Skeletal muscle cell (primary cell): ENCODE data around the gene SWI5.
"Not testable (repeated sequence)": the region's sequence is repeated elsewhere in the genome, so short reads cannot be mapped to it uniquely, and the experiment has no call there.

Experiments
- DNase-seq: peaks from one replicate; pipeline ENCODE4 v3.0.0-alpha.2; 2010; ENCODE audit warnings: low read depth
- H3K4me3 ChIP-seq: 2 replicates; pipeline ENCODE4 v1.5.1; 2011; ENCODE audit warnings: low read depth, mild to moderate bottlenecking, control low read depth, low read length, moderate library complexity

The SWI5 gene

DNA sequence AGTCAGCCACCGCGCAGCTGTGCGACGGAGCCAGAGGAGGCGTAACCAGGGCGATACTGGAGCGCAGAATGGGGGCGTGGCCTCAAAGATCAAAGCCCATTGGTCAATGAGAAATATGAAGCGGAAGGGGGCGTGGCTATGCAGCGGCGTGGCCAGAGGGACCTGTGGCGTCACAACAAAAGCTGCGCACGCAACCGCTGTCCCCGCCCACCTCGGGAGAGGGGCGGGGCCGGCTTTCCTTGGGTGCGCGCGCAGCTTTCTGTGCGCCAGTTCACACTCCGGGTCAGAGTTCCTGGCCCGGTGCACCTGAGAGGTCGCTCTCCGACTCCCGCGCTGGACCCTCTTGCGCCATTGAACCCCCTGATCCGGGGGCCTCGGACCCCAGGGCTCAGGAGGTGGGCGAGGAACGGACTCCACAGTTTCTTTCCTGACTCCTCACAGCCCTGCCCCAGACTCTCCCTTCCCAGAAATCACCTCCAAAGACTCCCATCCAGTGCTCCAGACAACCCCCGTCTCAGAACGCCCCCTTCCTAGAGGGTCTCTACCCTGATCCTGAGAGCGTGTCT lies at the start of gene SWI5:
TSS of gene SWI5 (plus strand) at position 269 of the 566 bp plus-strand sequence.
- peak; percentile 96 for DNase-seq
- peak within 1 kb of the TSS; percentile 99 for H3K4me3 ChIP-seq

DNA sequence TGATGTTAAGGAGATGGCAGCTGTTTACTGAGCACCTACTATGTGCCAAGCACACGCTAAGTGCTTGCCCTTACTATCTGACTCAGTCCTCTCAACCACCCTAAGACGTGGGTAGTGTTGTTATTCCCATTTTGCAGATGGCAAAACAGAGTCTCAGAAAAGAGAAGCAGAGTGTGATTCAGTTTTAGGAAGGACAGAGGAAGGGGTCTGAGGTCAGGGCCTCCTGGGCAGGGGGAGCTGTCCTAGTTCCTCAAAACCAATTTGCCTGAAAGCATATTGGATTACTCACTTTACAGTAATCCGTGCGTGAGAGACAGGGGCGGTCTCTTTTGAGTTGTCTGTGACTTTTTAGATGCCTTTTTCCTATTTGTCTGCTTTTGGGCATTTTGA lies 49.7 kb upstream of the SWI5 start:
- no peak for DNase-seq
- no peak overlapping the region for H3K4me3 ChIP-seq

DNA sequence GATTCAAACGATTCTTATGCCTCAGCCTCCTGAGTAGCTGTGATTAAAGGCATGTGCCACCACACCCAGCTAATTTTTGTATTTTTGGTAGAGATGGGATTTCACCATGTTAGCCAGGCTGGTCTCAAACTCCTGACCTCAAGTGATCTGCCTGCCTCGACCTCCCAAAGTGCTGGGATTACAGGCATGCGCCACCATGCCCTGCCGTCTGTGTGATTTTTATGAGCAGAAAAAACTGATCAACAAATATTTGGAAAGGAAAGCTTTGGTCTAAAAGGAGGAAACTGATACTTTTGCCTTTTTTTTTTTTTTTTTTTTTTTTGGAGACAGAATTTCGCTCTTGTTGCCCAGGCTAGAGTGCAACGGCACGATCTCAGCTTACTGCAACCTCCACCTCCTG lies 45.2 kb upstream of the SWI5 start:
- not testable (repeated sequence) for DNase-seq, H3K4me3 ChIP-seq

DNA sequence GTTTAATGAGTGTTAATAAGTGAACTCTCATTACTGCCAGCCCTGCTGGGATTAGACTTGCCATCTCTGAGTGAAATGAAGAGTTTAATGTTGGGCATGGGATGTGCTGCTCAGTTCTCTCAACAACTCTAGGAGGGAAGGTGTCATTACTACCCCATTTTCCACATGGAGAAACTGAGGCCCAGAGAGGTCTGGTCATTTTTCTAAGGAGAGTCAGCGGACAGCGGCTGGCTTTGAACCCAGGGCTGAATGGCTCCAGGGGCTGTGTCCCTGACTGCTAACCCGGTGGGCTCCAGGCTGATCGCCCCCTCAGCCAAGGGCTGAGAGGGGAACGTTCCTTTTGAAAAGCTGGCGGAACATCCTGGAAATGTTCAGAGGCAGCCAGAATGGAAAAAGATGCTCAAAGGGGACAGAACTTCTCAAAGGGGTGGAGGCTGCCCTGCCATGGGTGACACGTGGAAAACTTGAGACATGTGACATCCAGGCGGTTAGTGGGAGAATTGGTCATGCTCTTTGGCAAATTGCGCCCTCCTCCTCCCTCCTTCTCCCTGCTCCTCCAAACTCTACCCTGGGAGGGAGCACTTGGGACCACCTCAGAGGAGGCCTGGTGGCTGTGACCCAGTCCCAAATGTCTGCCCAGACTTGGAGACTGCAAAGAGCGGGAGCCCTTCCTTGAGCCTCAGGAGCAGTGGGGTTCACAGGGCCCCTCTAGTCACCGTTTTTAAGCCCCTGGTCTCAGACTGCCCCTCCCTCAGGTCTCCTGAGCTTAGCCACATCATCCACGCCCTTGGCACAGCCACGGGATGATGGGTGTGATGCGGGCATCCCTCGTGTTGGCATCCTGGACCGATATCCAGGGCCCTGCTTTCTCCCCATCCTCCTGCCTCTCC lies 44.2 kb upstream of the SWI5 start:
- H3K4me3 ChIP-seq = no peak overlapping the region
- no peak for DNase-seq

DNA sequence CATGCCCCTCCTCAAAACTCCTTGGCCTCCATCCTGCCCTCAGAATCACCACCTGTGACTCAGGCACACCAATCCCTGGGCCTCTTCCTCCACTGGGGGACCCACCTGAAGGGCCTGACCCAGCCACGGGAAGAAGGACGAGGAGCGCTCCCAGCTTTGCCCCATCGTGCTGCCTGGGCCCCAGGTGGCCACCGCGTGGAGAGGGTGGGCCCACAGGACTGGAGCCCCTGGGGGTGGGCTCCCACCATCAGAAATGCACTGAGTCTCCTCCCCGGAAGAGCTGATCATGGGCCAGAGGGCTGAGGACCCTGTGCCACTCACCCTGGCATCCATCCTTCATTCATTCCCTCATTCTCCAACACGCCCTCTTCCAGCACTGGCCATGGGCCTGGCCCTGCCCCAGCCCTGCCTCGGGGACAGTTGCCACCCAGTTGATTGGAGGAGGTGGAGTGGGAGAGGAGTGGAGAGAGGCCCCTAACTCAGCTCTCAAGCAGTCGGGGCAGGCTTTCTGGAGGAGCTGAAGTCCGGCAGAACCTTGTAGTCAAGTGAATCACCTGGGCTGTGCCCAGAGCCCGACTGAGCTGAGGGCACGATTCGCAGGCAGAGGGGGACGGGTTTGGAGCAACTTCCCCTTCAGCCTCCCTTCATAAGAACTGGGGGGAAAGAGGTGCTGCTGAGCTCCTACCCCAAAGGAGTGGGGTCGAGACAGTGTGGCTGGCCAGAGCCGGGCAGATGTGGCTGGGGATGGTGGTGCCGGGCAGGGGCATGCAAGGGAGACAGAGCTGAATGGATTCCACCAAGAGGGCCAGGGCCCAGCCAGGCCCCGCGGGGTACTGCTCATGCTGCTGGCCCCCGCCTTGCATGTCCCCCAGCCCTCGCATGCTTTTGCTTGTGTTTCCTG lies 43.3 kb upstream of the SWI5 start:
- DNase-seq = no peak
- H3K4me3 ChIP-seq = no peak overlapping the region

DNA sequence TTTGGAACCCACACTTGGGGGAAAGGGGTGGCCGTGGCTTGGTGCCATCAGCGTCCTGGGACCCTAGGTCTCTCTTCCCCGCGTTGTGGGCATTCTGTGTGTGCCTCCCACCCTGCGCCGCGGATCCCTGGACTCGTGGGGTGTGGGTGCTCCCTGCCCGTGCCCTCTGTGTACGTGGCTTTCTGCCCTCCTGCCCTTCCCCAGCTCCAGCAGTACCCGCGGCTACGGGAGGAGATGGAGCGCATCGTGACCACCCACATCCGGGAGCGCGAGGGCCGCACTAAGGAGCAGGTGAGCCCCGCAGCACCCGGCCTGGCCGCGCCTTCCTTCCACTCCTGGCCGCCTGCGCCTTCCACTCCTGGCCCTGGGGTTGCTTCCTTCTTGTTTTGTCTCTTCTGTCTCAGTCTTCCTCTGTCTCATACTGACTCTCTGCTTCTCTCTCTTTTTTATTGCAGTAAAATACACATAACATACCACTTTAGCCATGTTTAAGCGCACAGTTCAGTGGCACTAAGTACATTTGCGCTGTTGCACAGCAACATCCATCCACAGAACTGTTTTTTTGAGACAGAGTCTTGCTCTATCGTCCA lies 42.2 kb upstream of the SWI5 start:
- no peak for DNase-seq
- no peak overlapping the region for H3K4me3 ChIP-seq

DNA sequence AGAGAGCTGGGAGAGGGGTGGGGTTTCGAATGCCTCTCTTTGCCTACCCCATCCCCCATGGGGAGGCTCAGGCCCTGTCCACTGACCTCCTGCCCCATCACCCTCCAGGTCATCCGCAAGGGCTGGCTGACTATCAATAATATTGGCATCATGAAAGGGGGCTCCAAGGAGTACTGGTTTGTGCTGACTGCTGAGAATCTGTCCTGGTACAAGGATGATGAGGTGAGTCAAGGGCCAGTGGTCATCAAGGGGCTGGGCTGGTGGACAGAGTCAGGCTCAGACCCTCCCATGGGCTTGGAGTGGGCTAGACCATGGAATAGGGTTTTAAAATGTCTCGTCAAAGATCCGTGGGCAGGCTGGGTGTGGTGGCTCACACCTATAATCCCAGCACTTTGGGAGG lies 34.0 kb upstream of the SWI5 start:
- H3K4me3 ChIP-seq = no peak overlapping the region
- no peak for DNase-seq

DNA sequence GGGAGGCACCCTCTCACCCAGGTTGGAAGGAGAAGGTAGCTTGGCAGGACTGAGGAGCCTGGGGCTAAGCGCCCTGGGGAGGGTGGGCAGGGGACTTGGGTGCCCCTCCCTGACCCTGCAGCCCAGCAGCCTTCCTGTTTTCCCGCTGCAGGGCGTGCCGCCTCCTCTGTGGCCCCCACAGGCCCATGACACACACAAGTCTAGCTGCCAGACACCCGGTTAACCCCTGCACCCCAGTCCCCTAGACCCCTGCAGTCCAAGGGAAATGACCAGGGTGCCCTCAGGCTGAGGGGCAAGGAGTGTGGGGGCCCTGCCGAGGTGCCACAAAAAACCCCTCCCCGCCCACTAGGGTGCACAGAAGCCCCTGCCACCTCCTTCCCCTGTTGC lies 33.3 kb upstream of the SWI5 start:
- no peak overlapping the region for H3K4me3 ChIP-seq
- DNase-seq = no peak

DNA sequence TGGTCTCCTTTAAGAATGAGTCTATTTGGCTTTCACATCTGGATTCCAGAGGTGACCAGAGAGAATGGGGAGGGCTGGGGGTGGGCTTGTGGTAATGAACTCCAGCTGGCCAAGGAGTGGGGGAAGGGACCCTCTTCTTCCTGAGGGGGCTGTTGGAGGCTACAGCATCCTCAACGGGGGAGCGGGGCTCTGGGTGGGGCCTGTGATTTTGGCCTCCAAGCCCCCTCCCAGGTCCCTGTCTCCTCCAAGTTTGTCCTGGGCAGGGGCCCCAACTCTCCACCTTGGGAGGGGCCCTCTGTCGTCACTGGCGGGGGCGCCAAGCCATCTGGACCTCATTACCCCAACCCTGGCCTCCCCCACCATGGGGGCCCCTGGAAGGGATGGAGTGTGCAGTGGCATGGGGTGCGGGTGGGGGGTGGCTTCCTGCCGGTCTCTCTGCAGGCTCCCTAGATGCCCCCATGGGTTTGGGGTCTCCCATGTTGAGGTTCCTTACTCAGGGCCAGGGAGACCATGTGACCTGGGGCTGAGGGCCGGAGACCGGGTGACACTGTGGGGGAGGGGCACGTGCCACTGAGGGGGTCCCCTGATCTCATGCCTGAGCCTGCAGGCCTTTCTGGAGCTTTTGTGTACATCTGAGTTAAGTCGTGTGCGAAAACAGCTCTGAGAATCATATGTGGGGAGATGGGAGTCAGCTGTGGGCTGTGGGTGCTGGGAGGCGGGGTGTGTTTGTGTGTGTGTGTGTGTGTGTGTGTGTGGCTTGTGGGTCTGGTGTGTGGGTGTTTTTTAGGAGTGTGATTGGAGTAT lies 32.7 kb upstream of the SWI5 start:
- peak overlapping the region; percentile 3 for H3K4me3 ChIP-seq
- no peak for DNase-seq

DNA sequence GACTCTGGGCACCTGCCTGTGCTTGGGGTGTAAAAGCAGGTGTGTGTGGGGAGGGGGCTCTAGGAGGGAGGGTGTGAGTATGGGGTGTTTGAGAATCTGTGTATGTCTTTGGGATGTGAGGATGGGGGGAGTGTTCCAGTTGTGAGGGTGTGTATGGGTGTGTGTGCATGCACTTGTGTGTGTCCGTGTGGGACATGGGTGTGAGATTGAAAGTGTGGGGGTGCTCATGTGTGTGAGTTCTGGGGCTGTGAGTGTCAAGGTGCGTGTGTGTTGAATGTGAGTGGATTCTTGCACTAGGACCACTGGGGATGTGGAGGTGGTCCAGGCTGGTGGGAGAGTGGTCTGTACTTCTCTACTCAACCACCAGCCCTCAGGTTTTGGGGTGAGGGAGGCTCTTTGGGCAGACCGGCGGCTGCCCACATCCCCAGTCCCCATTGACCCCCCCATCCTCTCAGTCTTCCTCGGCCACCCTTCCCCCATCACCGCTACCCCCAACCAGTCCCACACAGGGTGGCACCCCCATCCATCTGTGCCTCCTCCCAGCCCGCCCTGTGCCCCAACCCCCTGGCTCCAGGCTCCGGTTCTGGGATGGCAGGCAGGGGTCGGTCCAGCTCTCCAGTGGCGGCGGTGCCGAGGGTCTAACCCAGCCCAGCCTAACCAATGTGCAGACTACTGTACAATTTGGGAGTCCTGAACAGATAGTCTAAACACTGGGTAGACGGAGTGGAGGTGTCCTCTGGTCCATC lies 31.8 kb upstream of the SWI5 start:
- H3K4me3 ChIP-seq = peak overlapping the region; percentile 57
- DNase-seq = no peak

DNA sequence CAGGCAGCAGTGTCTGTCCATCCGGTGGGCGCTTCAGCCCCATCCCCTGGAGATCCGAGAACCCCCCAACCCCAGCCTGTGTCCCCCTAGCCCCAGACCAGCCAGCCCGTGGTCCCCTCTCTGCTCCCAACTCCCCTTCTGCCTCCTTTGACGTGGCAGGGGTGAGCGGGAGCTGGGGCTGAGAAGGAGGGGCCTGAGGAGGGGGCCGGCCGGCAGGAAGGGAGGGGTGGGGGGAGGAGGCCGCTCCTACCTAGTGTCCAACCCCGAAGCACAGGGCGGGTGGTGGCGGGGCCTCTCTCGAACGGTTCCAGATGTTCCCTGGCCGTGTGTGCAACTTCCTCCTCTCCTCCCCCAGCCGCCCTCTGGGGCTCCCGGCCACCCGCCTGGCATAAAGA lies 31.2 kb upstream of the SWI5 start:
- peak overlapping the region; percentile 57 for H3K4me3 ChIP-seq
- peak; percentile 85 for DNase-seq

DNA sequence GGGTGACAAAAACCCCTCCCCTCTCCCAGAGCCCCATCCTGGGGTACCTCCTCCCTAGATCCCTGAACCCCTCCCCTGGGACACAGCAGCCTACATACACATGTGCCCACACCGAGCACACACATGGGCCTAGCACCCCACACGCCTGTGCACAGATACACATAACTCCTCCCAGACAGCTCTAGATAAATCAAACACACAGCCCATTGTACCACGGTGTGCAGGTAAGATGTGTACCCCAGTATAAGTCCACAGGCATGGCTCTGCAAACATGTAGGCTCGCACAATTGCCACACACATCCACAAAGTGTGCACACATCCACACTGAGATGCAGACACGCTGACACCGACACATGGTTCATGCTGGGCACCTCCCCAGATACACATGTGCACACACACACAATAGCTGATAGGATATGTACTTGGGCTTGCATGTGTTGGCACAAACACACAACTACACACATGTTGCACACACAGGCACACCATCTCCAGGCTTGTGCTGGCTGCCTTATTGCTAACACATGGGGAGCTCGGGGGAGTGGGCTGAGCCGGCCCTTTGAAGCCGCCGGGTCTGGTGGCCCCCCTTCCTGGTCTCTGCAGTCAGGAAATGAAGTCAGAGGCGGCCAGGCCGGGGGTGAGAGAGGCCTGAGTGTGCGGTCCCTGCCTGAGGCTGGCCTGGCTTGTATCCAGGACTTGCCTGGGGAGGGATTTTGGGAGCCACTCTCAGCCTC lies 30.5 kb upstream of the SWI5 start:
- peak; percentile 47 for DNase-seq
- no peak overlapping the region for H3K4me3 ChIP-seq

DNA sequence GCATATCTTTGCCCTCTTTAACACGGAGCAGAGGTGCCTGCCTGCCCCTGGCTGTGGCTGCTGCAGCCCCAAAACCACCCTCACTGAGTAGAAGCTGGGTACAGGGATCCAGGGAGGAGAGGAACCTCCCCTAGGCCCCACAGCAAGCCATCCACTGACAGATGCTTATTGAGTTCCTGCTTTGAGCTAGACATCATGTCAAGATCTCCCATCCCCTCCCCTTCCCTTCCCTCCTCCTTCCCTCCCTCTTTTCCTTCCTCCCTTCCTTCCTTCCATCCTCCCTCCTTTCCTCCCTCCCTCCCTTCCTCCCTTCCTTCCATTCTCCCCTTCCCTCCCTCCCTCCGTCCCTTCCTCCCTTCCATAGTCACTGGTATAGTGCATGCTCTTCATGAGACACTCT lies 29.6 kb upstream of the SWI5 start:
- no peak for DNase-seq
- no peak overlapping the region for H3K4me3 ChIP-seq

DNA sequence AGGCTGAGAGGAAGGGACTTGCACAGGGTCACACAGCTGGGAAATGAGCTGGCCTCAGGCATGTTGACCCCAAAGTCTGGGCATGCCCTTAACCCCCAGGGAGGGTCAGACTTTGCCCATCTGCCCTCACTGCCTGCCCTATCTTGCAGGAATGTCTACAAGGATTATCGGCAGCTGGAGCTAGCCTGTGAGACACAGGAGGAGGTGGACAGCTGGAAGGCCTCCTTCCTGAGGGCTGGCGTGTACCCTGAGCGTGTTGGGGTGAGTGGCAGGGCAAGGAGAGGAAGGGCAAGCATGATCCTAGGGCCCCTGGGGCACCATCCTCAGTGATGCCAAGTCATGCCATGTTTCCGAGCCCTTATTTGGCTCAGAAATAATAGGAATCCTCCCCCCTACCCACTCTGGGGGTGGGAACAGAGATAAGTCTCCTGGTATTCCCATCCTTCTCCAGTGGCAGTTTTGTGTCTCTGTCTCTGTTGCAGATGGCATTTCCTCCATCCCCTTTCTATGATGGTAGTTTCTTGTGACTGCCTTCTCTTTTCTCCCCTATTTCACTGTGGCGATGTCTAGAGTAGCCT lies 28.8 kb upstream of the SWI5 start:
- H3K4me3 ChIP-seq = no peak overlapping the region
- no peak for DNase-seq

DNA sequence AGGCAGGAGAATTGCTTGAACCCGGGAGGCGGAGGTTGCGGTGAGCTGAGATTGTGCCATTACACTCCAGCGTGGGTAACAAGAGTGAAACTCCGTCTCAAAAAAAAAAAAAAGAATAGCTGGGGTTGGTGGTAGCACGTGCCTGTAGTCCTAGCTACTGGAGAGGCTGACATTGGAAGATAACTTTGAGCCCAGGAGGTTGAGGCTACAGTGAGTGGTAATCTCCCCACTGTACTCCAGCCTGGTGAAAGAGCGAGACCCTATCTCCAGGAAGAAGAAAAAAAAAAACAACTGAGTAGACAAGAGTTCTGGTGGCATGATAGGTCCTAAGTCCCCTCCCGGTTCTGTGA lies 26.5 kb upstream of the SWI5 start:
- no peak overlapping the region for H3K4me3 ChIP-seq
- no peak for DNase-seq

DNA sequence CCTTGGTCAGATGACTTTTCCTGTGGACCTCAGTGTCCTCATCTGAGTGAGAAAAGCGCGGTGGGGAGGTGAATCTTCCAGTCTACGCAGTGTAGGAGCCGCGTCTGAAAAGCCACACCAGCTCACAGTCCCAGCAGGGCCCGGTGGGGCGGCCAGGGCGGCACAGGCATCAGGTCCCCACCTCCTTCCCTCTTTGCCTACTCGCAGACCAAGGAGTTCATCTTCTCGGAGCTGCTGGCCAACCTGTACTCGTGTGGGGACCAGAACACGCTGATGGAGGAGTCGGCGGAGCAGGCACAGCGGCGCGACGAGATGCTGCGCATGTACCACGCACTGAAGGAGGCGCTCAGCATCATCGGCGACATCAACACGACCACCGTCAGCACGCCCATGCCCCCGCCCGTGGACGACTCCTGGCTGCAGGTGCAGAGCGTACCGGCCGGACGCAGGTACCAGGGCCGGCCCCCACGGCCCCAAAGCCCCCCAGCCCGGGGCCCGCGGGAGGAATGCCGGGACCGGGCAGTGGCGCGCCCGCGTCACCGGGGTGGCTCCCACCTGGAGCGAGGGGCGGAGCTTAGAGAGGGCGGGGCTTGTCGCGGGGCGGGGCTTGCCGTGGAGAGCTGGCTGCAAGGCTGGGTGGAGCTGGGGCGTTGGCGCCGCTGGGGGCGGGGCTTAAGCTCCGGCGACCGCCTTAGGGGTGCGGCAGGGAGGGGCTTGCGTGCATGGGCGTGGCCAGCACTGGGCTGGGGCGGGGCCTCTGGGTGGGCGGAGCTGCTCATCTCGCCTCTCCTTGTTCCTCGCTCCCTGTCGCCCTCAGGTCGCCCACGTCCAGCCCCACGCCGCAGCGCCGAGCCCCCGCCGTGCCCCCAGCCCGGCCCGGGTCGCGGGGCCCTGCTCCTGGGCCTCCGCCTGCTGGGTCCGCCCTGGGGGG lies 25.9 kb upstream of the SWI5 start:
- no peak for DNase-seq
- peak overlapping the region; percentile 41 for H3K4me3 ChIP-seq
